Measurements from ENCODE around the gene GOLGA3. TPM values are rescaled to one million over a fixed set of nuclear protein-coding genes. Genes with fewer than 3 reads are reported as not detected.
A peak's percentile ranks its signal among the peaks of the same experiment; 100 is the strongest.
"Not testable (repeated sequence)": the region's sequence is repeated elsewhere in the genome, so short reads cannot be mapped to it uniquely, and the experiment has no call there.

The GOLGA3 gene
- total RNA-seq, result 54.5 TPM

GRCh38 chr12:132828706-132829534, at the start of gene GOLGA3:
TSS of gene GOLGA3 (minus strand) at chr12:132828869. CDS start at chr12:132822128, 6,741 bp downstream.
- DNase-seq, result peak; percentile 94

DNA sequence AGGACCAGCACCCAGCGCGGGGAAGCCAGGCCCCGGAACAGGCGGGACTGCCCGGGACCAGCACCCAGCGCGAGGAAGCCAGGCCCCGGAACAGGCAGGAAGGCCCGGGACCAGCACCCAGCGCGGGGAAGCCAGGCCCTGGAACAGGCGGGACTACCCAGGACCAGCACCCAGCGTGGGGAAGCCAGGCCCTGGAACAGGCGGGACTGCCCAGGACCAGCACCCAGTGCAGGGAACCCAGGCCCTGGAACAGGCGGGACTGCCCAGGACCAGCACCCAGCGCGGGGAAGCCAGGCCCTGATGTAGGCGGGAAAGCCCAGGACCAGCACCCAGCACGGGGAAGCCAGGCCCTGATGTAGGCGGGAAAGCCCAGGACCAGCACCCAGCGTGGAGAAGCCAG, 46.0 kb upstream of the GOLGA3 start:
- DNase-seq, result not testable (repeated sequence)

DNA sequence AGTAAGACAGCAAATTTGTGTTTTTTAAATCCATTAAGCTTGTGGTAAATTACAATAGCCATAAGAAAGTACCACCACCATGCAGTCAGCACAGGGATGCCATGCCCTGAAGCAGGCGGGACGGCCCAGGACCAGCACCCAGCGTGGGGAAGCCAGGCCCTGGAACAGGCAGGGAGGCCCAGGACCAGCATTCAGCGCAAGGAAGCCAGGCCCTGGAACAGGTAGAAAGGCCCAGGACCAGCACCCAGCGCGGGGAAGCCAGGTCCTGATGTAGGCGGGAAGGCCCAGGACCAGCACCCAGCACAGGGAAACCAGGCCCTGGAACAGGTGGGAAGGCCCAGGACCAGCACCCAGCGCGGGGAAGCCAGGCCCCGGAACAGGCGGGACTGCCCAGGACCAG, 45.5 kb upstream of the GOLGA3 start:
- DNase-seq, result no peak

- DNase-seq, result no peak
Observed at GRCh38 chr12:132873724-132874123, 45.1 kb upstream of the GOLGA3 start.

DNA sequence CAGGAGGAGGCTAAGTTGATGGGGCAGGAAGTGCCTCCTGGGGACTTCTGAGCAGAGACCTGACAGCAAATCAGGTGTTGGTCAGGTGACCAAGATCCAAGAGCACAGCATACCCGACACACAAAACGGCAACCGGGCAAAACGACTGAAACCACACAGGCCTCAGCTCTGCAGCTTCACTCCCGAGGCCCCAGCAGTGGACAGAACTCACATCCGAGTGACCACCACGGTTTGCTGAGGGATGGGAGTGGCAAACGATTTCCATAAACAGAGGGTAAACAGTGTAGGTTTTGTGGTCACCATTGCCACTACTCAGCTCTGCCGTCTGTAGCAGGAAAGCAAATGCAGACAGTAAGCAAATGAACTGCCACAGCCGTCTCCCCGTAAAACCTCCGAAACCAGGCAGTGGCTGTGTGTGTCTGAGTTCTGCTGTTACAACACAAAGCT, 44.3 kb upstream of the GOLGA3 start:
- no peak for DNase-seq

- no peak for DNase-seq
Observed at GRCh38 chr12:132872073-132872855, 43.6 kb upstream of the GOLGA3 start.

DNA sequence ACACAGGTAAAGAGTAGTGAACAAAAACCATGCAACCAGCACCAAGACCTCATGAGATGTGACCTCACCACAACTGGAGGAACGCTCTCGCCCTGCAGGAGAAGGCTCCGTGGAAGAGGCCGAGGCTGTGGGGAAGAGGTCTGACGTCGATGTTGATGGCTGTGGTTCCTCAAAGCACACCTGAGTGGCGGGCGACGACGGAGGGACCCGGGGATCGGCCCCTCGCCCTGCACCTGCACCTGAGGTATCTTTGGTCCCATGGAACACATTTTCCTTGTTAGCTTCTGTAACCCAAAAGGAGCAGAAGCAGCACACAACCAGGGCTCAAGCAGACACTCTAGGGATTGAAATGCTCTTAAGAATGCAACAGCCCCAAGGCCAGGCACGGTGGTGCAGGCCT, 40.9 kb upstream of the GOLGA3 start:
- no peak for DNase-seq

DNA sequence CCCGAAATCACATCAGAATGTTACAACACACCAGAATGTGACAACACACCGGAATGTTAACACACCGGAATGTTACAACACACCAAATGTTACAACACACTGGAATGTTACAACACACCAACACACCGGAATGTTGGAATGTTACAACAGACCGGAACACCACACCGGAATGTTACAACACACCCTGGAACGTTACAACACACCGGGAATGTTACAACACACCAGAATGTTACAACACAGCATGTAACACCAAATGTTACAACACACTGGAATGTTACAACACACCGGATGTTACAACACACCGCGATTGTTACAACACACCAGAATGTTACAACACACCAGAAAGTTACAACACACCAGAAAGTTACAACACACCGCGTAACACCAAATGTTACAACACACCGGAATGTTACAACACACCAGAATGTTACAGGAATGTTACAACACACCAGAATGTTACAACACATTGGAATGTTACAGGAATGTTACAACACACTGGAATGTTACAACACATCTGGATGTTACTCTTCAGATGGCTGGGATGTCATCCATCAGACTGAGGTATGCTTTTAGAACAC, 37.7 kb upstream of the GOLGA3 start:
- peak; percentile 3 for DNase-seq

GRCh38 chr12:132861558-132861957, 32.9 kb upstream of the GOLGA3 start:
- no peak for DNase-seq

GRCh38 chr12:132858718-132859266, 30.1 kb upstream of the GOLGA3 start:
- no peak for DNase-seq

DNA sequence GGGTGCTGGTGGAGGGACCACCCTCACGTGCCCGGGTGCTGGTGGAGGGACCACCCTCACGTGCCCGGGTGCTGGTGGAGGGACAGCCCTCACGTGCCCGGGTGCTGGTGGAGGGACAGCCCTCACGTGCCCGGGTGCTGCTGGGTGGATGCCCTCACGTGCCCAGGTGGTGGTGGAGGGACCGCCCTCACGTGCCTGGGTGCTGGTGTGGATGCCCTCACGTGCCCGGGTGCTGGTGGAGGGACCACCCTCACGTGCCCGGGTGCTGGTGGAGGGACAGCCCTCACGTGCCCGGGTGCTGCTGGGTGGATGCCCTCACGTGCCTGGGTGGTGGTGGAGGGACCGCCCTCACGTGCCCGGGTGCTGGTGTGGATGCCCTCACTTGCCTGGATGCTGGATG, 28.4 kb upstream of the GOLGA3 start:
- DNase-seq, result not testable (repeated sequence)

- DNase-seq, result no peak
Observed at GRCh38 chr12:132856581-132856980, 27.9 kb upstream of the GOLGA3 start.

- not testable (repeated sequence) for DNase-seq
Observed at GRCh38 chr12:132855211-132855610, 26.5 kb upstream of the GOLGA3 start.

DNA sequence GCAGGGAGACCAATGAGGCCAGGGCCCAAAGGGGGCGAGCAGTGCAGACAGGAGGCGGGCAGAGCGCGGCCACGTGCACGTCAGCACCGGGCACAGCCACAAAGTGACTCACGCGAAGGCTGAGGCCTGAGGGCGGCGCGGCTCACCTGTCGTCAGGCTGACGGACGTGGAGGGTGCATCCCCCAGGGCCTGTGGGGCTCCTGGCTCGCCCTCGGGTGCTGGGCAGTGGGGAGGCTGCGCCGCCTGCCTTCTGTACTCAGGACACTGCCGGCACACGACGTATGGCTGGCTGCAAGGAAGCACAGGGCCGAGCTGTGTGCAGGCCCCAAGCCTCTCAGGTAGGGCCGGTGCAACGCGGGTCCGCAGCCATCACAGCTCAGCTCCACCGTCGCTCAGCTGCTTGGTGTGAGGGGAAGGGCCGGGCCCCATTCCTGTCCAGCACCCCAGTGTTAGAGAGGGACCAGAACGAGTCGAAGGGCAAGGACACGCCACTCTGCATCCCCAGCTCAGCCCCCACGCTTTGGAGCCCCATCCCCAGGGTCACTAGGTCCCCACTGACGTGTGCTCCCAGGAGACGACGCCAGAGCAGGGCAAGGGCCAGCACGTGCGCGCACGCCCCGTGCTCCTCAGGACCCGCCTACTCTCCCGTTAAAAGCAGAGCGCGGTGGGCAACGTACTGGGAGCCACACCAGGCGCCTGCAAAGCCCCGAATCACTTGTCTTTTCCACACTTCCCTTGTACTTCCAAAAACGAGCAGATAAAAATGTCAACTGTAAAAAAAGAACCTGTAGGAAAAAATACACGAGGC, 24.8 kb upstream of the GOLGA3 start:
- DNase-seq, result no peak

DNA sequence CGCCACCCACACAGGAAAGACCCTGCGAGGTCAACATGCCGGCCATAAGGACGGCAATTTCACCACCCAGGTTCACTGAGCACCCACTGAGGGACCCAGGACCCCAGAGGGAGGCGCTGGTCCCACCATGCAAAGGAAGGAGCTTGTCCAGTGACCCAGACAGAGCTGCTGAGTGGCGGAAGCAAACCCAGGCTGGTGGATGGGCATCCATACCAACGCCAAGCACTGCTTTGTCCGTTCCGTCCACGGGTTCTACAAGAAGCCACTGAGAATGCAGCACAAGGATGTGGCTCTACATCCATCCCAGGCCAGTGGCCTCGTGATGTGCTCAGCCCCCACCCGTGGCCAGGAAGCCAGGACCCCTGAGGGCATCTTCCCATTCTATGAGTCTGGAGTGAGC, 23.8 kb upstream of the GOLGA3 start:
- no peak for DNase-seq

GRCh38 chr12:132851465-132851864, 22.8 kb upstream of the GOLGA3 start:
- no peak for DNase-seq

GRCh38 chr12:132850291-132850690, 21.6 kb upstream of the GOLGA3 start:
- no peak for DNase-seq

- DNase-seq, result no peak
Observed at GRCh38 chr12:132848521-132848920, 19.9 kb upstream of the GOLGA3 start.

- DNase-seq, result no peak
Observed at GRCh38 chr12:132847363-132848356, 19.0 kb upstream of the GOLGA3 start.

DNA sequence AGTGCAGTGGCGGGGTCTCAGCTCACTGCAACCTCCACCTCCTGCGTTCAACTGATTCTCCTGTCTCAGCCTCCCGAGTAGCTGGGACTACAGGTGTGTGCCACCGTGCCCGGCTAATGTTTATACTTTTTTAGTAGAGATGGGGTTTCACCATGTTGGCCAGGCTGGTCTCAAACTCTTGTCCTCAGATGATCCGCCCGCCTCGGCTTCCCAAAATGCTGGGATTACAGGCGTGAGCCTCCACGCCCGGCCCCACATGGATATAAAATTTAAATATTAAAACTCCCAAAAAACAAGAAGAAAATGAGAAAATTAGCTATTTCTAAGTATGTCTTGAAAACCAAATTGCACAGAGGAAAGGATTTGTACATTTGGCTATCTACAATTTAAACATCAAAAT, 16.0 kb upstream of the GOLGA3 start:
- not testable (repeated sequence) for DNase-seq
